Stimulated activated naive CD4-positive, alpha-beta T cell (primary cell): ENCODE data around the gene ECHDC3.

Experiments used
- DNase-seq, 6 experiments: peaks; one replicate each; lab custom pipeline; 2025; lab: John Stamatoyannopoulos, UW

Gene ECHDC3

GRCh38 chr10:11748866-11749265 is 6.7 kb downstream of the ECHDC3 start:
- DNase-seq = no peak

- no peak for DNase-seq
Observed at GRCh38 chr10:11750420-11750819, 8.2 kb downstream of the ECHDC3 start.

GRCh38 chr10:11754173-11754572 is 12.0 kb downstream of the ECHDC3 start:
- no peak for DNase-seq

GRCh38 chr10:11754620-11755019 is 12.4 kb downstream of the ECHDC3 start:
- DNase-seq = no peak

- DNase-seq = no peak
Observed at GRCh38 chr10:11755512-11756263, 13.5 kb downstream of the ECHDC3 start.

GRCh38 chr10:11756766-11757315 is 14.7 kb downstream of the ECHDC3 start:
- DNase-seq = no peak

- DNase-seq = no peak
Observed at GRCh38 chr10:11757454-11757820, 15.3 kb downstream of the ECHDC3 start.

- DNase-seq = peak; percentile 69 to 85 (median 76)
Observed at GRCh38 chr10:11757821-11758463, 15.8 kb downstream of the ECHDC3 start.

- no peak for DNase-seq
Observed at GRCh38 chr10:11758527-11759236, 16.5 kb downstream of the ECHDC3 start.

GRCh38 chr10:11759347-11759746 is 17.2 kb downstream of the ECHDC3 start:
- no peak for DNase-seq

GRCh38 chr10:11760151-11760550 is 18.0 kb downstream of the ECHDC3 start:
- DNase-seq = no peak

GRCh38 chr10:11760861-11761260 is 18.7 kb downstream of the ECHDC3 start:
- DNase-seq = no peak

GRCh38 chr10:11761431-11761830 is 19.2 kb downstream of the ECHDC3 start:
- DNase-seq = no peak

GRCh38 chr10:11762706-11763500 is 20.7 kb downstream of the ECHDC3 start:
- DNase-seq = no peak

- DNase-seq = no peak
Observed at GRCh38 chr10:11763501-11763861, 21.3 kb downstream of the ECHDC3 start.

- DNase-seq = no peak
Observed at GRCh38 chr10:11765141-11765540, 23.0 kb downstream of the ECHDC3 start.

- DNase-seq = no peak
Observed at GRCh38 chr10:11772575-11773288, 30.6 kb downstream of the ECHDC3 start.

- DNase-seq = no peak
Observed at GRCh38 chr10:11773761-11774441, 31.7 kb downstream of the ECHDC3 start.

- DNase-seq = no peak
Observed at GRCh38 chr10:11775412-11775811, 33.2 kb downstream of the ECHDC3 start.

GRCh38 chr10:11776080-11776479 is 33.9 kb downstream of the ECHDC3 start:
- no peak for DNase-seq

- DNase-seq = no peak
Observed at GRCh38 chr10:11781114-11781513, 38.9 kb downstream of the ECHDC3 start.
